ENCODE data around the gene C1QTNF9. TPM values are rescaled to one million over a fixed set of nuclear protein-coding genes. Genes with fewer than 3 reads are reported as not detected.
"Not testable (repeated sequence)": the region's sequence is repeated elsewhere in the genome, so short reads cannot be mapped to it uniquely, and the experiment has no call there.

C1QTNF9 gene
- total and polyA plus RNA-seq, 11 donors: 0.25 to 5.1 (median 2.4) TPM; not detected in 1

DNA sequence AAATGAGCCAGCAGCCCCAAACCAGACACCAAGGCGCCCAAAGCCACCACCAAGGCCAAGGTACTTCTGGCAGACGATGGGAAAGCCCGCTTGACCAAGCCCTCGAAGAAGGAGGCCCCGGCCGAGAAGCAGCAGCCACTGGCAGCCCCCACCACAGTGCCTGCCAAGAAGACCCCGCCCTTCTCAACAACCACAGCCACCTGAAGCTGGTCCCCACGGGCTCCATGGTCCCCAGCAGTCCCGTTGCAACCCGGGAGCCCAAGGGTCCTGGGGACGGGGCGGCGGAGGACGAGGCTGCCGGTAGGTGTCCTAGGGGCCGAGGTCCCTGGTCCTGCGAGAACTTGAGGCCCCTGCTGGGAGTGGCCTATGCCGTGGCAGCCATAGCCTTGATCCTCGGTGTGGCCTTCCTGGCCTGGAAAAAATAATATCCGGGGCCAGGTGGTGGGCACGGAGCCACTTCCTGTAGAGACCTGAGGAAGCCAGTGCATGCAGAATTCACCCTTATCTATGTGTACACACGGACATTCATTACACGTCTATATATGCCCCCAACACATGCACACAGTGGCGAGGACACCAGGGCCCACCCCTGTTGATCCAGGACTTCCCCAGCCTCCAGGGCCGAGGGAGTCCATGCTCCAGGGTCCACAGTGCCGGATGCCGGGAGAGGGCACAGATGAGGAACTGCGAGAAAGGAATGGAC is 13.8 kb downstream of the C1QTNF9 start:
- no peaks in the 10 kb centered on the region for H3K9me3 ChIP-seq
- ATAC-seq: no peak
- no peak overlapping the region for H3K27ac ChIP-seq

GRCh38 chr13:24323739-24324075 is 14.3 kb downstream of the C1QTNF9 start:
- ATAC-seq (no peak), DNase-seq (no peak)
- Histone ChIP-seq H3K36me3 (no peaks in the 10 kb centered on the region), H3K4me1 (no peaks in the 10 kb centered on the region), H3K4me3 (no peak overlapping the region), H3K27ac (no peak overlapping the region), H3K27me3 (peaks cover 0 to 16% (median 5%) of the 10 kb centered on the region in 9 donors), H3K9me3 (no peaks in the 10 kb centered on the region)
- intact Hi-C loops (cut with DNase I): loop anchor here in 2 of 10 donors (5.0 to 10.0 kb wide), 2 partner anchors 429 to 431 kb away; partner anchors contain the start of gene C1QTNF9B (in 1 of the 2)
- 81 to 90% (median 83%) methylated on average over 5 of the region's 5 CpGs for WGBS, 4 donors
- TF ChIP-seq, protein P1, sequence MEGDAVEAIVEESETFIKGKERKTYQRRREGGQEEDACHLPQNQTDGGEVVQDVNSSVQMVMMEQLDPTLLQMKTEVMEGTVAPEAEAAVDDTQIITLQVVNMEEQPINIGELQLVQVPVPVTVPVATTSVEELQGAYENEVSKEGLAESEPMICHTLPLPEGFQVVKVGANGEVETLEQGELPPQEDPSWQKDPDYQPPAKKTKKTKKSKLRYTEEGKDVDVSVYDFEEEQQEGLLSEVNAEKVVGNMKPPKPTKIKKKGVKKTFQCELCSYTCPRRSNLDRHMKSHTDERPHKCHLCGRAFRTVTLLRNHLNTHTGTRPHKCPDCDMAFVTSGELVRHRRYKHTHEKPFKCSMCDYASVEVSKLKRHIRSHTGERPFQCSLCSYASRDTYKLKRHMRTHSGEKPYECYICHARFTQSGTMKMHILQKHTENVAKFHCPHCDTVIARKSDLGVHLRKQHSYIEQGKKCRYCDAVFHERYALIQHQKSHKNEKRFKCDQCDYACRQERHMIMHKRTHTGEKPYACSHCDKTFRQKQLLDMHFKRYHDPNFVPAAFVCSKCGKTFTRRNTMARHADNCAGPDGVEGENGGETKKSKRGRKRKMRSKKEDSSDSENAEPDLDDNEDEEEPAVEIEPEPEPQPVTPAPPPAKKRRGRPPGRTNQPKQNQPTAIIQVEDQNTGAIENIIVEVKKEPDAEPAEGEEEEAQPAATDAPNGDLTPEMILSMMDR (IDR thresholded peaks at IDR 0.05): no peak
- no peak for TF ChIP-seq POLR2A (IDR thresholded peaks at IDR 0.05)

More for the DNA sequence above, 13.8 kb downstream of the C1QTNF9 start:
- TF ChIP-seq, protein P1 (IDR thresholded peaks at IDR 0.05): no peak
- TF ChIP-seq POLR2A (IDR thresholded peaks at IDR 0.05): no peak
- 84 to 88% (median 86%) methylated on average over 16 to 28 of the region's 28 CpGs for WGBS, 4 donors
- Histone ChIP-seq H3K36me3 (no peaks in the 10 kb centered on the region), H3K4me1 (no peaks in the 10 kb centered on the region), H3K4me3 (no peak overlapping the region), H3K27me3 (peaks cover 0 to 14% (median 3%) of the 10 kb centered on the region in 9 donors)
- intact Hi-C loops (cut with DNase I): loop anchor here in 2 of 10 donors (5.0 to 10.0 kb wide), 2 partner anchors 428 to 431 kb away; partner anchors contain the start of gene C1QTNF9B (in 1 of the 2)
- no peak for DNase-seq

DNA sequence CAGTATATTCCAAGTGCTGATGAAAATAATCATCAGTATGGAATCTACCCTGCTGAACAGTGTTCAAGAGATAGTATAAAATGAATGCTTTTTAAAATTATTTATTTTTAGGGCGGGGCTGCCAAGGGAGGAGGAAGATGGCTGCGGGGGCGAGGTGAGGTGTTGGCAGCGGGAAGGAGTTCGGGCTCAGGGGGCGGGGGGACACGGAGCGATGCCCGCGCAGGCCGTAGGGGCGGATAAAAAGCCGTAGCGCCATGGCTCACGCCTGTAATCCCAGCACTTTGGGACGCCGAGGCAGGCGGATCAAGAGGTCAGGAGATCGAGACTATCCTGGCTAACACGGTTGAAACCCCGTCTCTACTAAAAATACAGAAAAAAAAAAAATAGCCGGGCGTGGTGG is 18.2 kb downstream of the C1QTNF9 start:
- not testable (repeated sequence) for H3K36me3 ChIP-seq, DNase-seq, H3K27ac ChIP-seq, ATAC-seq, H3K9me3 ChIP-seq, H3K4me3 ChIP-seq, H3K4me1 ChIP-seq
- intact Hi-C loops (cut with DNase I): loop anchor here in 1 of 10 donors (10.0 kb wide), 1 partner anchor 433 kb away; the partner anchor contains the start of gene C1QTNF9B
- WGBS, 4 donors: 68 to 86% (median 84%) methylated on average over 23 of the region's 23 CpGs
- H3K27me3 ChIP-seq: peaks cover 0 to 19% (median 6%) of the 10 kb centered on the region in 9 donors

DNA sequence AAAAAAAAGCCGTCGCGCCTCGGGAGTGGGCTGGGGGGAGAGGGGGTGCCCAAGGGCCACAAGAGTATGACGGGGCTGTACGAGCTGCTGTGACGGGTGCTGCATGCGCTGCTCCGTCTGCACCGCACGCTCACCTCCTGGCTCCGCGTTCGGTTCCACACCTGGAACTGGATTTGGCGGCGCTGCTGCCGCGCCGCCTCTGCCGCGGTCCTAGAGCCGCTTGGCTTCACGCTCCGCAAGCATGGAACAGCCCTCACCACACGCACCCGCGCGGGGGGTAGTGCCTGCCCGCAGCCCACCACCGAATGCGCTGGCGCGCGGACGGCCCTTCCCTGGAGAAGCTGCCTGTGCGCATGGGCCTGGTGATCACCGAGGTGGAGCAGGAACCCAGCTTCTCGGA is 18.8 kb downstream of the C1QTNF9 start:
- no peak overlapping the region for H3K27ac ChIP-seq
- no peaks in the 10 kb centered on the region for H3K9me3 ChIP-seq
- DNase-seq (no peak), ATAC-seq (no peak)
- H3K36me3 ChIP-seq: no peaks in the 10 kb centered on the region
- 8 to 37% (median 23%) methylated on average over 37 to 38 of the region's 38 CpGs for WGBS, 4 donors
- H3K4me1 ChIP-seq: no peaks in the 10 kb centered on the region
- intact Hi-C loops (cut with DNase I): loop anchor here in 1 of 10 donors (10.0 kb wide), 1 partner anchor 433 kb away; the partner anchor contains the start of gene C1QTNF9B
- no peak for TF ChIP-seq POLR2A (IDR thresholded peaks at IDR 0.05)
- TF ChIP-seq, protein P1 (IDR thresholded peaks at IDR 0.05): no peak
- peaks cover 0 to 19% (median 6%) of the 10 kb centered on the region in 9 donors for H3K27me3 ChIP-seq
- peak overlapping the region in 3 of 12 donors; percentile 9 to 29 (median 12) for H3K4me3 ChIP-seq
